CD4-positive, alpha-beta T cell treated with Interleukin-15 for 1 hour (primary cell): Measurements from ENCODE around the gene LRRC15.

ENCODE experiments used
- DNase-seq: peaks from one replicate; pipeline ENCODE4 v3.0.0-alpha.2; 2020

The LRRC15 gene

GRCh38 chr3:194384569-194385001 is 15.0 kb upstream of the LRRC15 start:
- no peak for DNase-seq

- no peak for DNase-seq
Measured at GRCh38 chr3:194384156-194384555, 14.6 kb upstream of the LRRC15 start.

- no peak for DNase-seq
Measured at GRCh38 chr3:194383276-194383940, 13.9 kb upstream of the LRRC15 start.

- no peak for DNase-seq
Measured at GRCh38 chr3:194382892-194383223, 13.3 kb upstream of the LRRC15 start.

- DNase-seq, result no peak
Measured at GRCh38 chr3:194382196-194382891, 12.8 kb upstream of the LRRC15 start.

GRCh38 chr3:194381460-194381875 is 11.9 kb upstream of the LRRC15 start:
- no peak for DNase-seq

GRCh38 chr3:194380326-194380725 is 10.8 kb upstream of the LRRC15 start:
- DNase-seq, result no peak

GRCh38 chr3:194379651-194380050 is 10.1 kb upstream of the LRRC15 start:
- DNase-seq, result no peak

- no peak for DNase-seq
Measured at GRCh38 chr3:194379231-194379630, 9.7 kb upstream of the LRRC15 start.

- DNase-seq, result no peak
Measured at GRCh38 chr3:194377708-194378107, 8.2 kb upstream of the LRRC15 start.

- DNase-seq, result no peak
Measured at GRCh38 chr3:194376241-194376560, 6.7 kb upstream of the LRRC15 start.

GRCh38 chr3:194375473-194376240 is 6.1 kb upstream of the LRRC15 start:
- no peak for DNase-seq

- DNase-seq, result no peak
Measured at GRCh38 chr3:194374935-194375334, 5.4 kb upstream of the LRRC15 start.

GRCh38 chr3:194373899-194374298 is 4.4 kb upstream of the LRRC15 start:
- DNase-seq, result no peak

GRCh38 chr3:194373028-194373427 is 3.5 kb upstream of the LRRC15 start:
- no peak for DNase-seq

- DNase-seq, result no peak
Measured at GRCh38 chr3:194370753-194371152, 1.2 kb upstream of the LRRC15 start.

GRCh38 chr3:194368918-194369317 is 625 bp downstream of the LRRC15 start:
- no peak for DNase-seq

GRCh38 chr3:194367992-194368841 is 1.3 kb downstream of the LRRC15 start:
- DNase-seq, result no peak

- no peak for DNase-seq
Measured at GRCh38 chr3:194365978-194366490, 3.5 kb downstream of the LRRC15 start.

GRCh38 chr3:194365526-194365925 is 4.0 kb downstream of the LRRC15 start:
- DNase-seq, result no peak

- no peak for DNase-seq
Measured at GRCh38 chr3:194364652-194365434, 4.7 kb downstream of the LRRC15 start.

- no peak for DNase-seq
Measured at GRCh38 chr3:194364314-194364651, 5.3 kb downstream of the LRRC15 start.
